IMR-90 (cell line): Measurements from ENCODE around the gene USP9Y. TPM values are rescaled to one million over a fixed set of nuclear protein-coding genes. Genes with fewer than 3 reads are reported as not detected.

Source experiments
- ATAC-seq: fragments of 200-7000 bp; cut with Tn5 transposase; 2 replicates; pipeline ENCODE4 v1.9.1; 2020; ENCODE audit warnings: low read depth, mild to moderate bottlenecking, moderate library complexity
- BruUV-seq: library from RNA; stranded (reverse); fragments of 400-500 nt; replicated peaks from 2 replicates; lab custom pipeline; 2021; lab: Mats Ljungman, UMichigan
- CTCF ChIA-PET: fragments of 300-600 bp; formaldehyde crosslinking; extraction: SDS; loops from one replicate; lab custom pipeline; 2021; ENCODE audit warnings: antibody characterized with exemption; lab: Yijun Ruan, JAX
- POLR2A ChIA-PET: fragments of 300-600 bp; sonication (Branson Sonifier 250); formaldehyde crosslinking; loops from one replicate; lab custom pipeline; 2022; ENCODE audit warnings: antibody characterized with exemption; ENCODE audit not compliant: unreplicated experiment; lab: Charles Lee
- DNase-seq: peaks from one replicate; pipeline ENCODE4 v3.0.0; 2013
- H2AFZ ChIP-seq: replicated peaks from 2 replicates; pipeline ENCODE3; 2013; ENCODE audit warnings: low read length, mild to moderate bottlenecking; ENCODE audit not compliant: poor library complexity
- H2AK5ac ChIP-seq: 2 replicates; pipeline ENCODE4 v1.6.1; 2013; ENCODE audit warnings: low read depth, low read length, inconsistent platforms
- H2AK9ac ChIP-seq: replicated peaks from 2 replicates; pipeline ENCODE3; 2013; ENCODE audit warnings: mild to moderate bottlenecking, low read depth, low read length, moderate library complexity; ENCODE audit not compliant: poor library complexity
- H2BK120ac ChIP-seq: 2 replicates; pipeline ENCODE4 v1.6.1; 2013; ENCODE audit warnings: low read depth, low read length, inconsistent platforms
- H2BK15ac ChIP-seq: 3 replicates; pipeline ENCODE4 v1.6.1; 2013; ENCODE audit warnings: low read depth, low read length, inconsistent platforms
- H2BK20ac ChIP-seq: 2 replicates; pipeline ENCODE4 v1.6.1; 2013; ENCODE audit warnings: low read depth, mild to moderate bottlenecking, inconsistent platforms, low read length, moderate library complexity
- H2BK5ac ChIP-seq: 2 replicates; pipeline ENCODE4 v1.6.1; 2013; ENCODE audit warnings: mild to moderate bottlenecking, low read depth, low read length, inconsistent platforms; ENCODE audit not compliant: poor library complexity, severe bottlenecking
- H3K14ac ChIP-seq: replicated peaks from 2 replicates; pipeline ENCODE4 v1.6.1; 2013; ENCODE audit warnings: low read depth, low read length, inconsistent platforms
- H3K18ac ChIP-seq: 2 replicates; pipeline ENCODE4 v1.6.1; 2013; ENCODE audit warnings: low read depth, low read length, control low read depth
- H3K23ac ChIP-seq: 2 replicates; pipeline ENCODE4 v1.6.1; 2013; ENCODE audit warnings: low read depth, low read length, inconsistent platforms
- H3K27ac ChIP-seq: 2 replicates; pipeline ENCODE4 v1.5.1; 2013; ENCODE audit warnings: mild to moderate bottlenecking, control low read depth, low read length; ENCODE audit not compliant: insufficient read depth
- H3K27me3 ChIP-seq: 2 replicates; pipeline ENCODE4 v1.6.1; 2013; ENCODE audit warnings: low read length; ENCODE audit not compliant: control insufficient read depth, insufficient read depth
- H3K36me3 ChIP-seq: 2 replicates; pipeline ENCODE4 v1.6.1; 2013; ENCODE audit warnings: low read length, mixed read lengths; ENCODE audit not compliant: control insufficient read depth, insufficient read depth
- H3K4ac ChIP-seq: 2 replicates; pipeline ENCODE4 v1.6.1; 2013; ENCODE audit warnings: low read depth, low read length, inconsistent platforms
- H3K4me1 ChIP-seq: 2 replicates; pipeline ENCODE4 v1.6.1; 2013; ENCODE audit warnings: low read length, mixed read lengths; ENCODE audit not compliant: control insufficient read depth, insufficient read depth
- H3K4me2 ChIP-seq: 2 replicates; pipeline ENCODE4 v1.6.1; 2013; ENCODE audit warnings: low read depth, mild to moderate bottlenecking, control low read depth, low read length, moderate library complexity
- H3K4me3 ChIP-seq: 2 replicates; pipeline ENCODE4 v1.5.1; 2013; ENCODE audit warnings: low read depth, mild to moderate bottlenecking, control low read depth, low read length, moderate library complexity; ENCODE audit not compliant: insufficient read depth
- H3K56ac ChIP-seq: 2 replicates; pipeline ENCODE4 v1.6.1; 2013; ENCODE audit warnings: low read length, inconsistent platforms; ENCODE audit not compliant: insufficient read depth; ENCODE audit errors: extremely low read depth
- H3K79me1 ChIP-seq, 2 experiments: 2 replicates each; pipeline ENCODE4 v1.6.1; 2013; ENCODE audit warnings: low read length in 2 of 2, inconsistent platforms in 1 of 2, low read depth in 1 of 2
- H3K9ac ChIP-seq: 2 replicates; pipeline ENCODE4 v1.6.1; 2013; ENCODE audit warnings: low read depth, low read length, control low read depth
- H3K9me1 ChIP-seq: 2 replicates; pipeline ENCODE4 v1.6.1; 2013; ENCODE audit warnings: low read length, inconsistent platforms; ENCODE audit not compliant: insufficient read depth
- H3K9me3 ChIP-seq: 2 replicates; pipeline ENCODE4 v1.6.1; 2013; ENCODE audit warnings: low read length; ENCODE audit not compliant: control insufficient read depth, insufficient read depth
- H4K20me1 ChIP-seq: 2 replicates; pipeline ENCODE4 v1.6.1; 2013; ENCODE audit warnings: low read length, inconsistent platforms; ENCODE audit not compliant: insufficient read depth
- H4K5ac ChIP-seq: 2 replicates; pipeline ENCODE4 v1.6.1; 2013; ENCODE audit warnings: mild to moderate bottlenecking, low read depth, low read length, control low read depth
- H4K8ac ChIP-seq, 2 experiments: 2 replicates each; pipeline ENCODE4 v1.6.1; 2013; ENCODE audit warnings: low read depth in 2 of 2, low read length in 2 of 2, control low read depth in 1 of 2, inconsistent platforms in 1 of 2
- H4K91ac ChIP-seq: 2 replicates; pipeline ENCODE4 v1.6.1; 2013; ENCODE audit warnings: low read depth, low read length, inconsistent platforms; ENCODE audit not compliant: insufficient read depth
- BHLHE40 ChIP-seq: fragments of 150-350 bp; IDR thresholded peaks from 2 replicates; pipeline ENCODE4 v1.6.1; 2016; ENCODE audit warnings: mild to moderate bottlenecking, low read depth, low read length
- CEBPB ChIP-seq: IDR thresholded peaks from 2 replicates; pipeline ENCODE4 v1.6.1; 2012; ENCODE audit warnings: low read depth, low read length, improper control_type of control experiment
- CHD1 ChIP-seq: IDR thresholded peaks from 2 replicates; pipeline ENCODE4 v1.6.1; 2012; ENCODE audit warnings: low read depth, low read length, improper control_type of control experiment
- FOS ChIP-seq: fragments of 150-350 bp; IDR thresholded peaks from 2 replicates; pipeline ENCODE4 v1.6.1; 2016; ENCODE audit warnings: low read depth, low read length
- MAFK ChIP-seq: IDR thresholded peaks from 2 replicates; pipeline ENCODE4 v1.6.1; 2012; ENCODE audit warnings: low read depth, low read length, improper control_type of control experiment
- MAZ ChIP-seq: IDR thresholded peaks from 2 replicates; pipeline ENCODE4 v1.6.1; 2012; ENCODE audit warnings: low read depth, mild to moderate bottlenecking, low read length, improper control_type of control experiment, moderate library complexity, borderline replicate concordance
- MXI1 ChIP-seq: IDR thresholded peaks from 2 replicates; pipeline ENCODE4 v1.6.1; 2012; ENCODE audit warnings: low read depth, mild to moderate bottlenecking, low read length, moderate library complexity, borderline replicate concordance
- NFE2L2 ChIP-seq: fragments of 150-350 bp; IDR thresholded peaks from 2 replicates; pipeline ENCODE4 v1.6.1; 2016; ENCODE audit warnings: low read depth, mild to moderate bottlenecking, low read length
- POLR2A ChIP-seq: IDR thresholded peaks from 2 replicates; pipeline ENCODE4 v1.6.1; 2012; ENCODE audit warnings: mild to moderate bottlenecking, low read depth, low read length
- RAD21 ChIP-seq: IDR thresholded peaks from 2 replicates; pipeline ENCODE4 v1.6.1; 2012; ENCODE audit warnings: low read length, improper control_type of control experiment
- RCOR1 ChIP-seq: IDR thresholded peaks from 2 replicates; pipeline ENCODE4 v1.6.1; 2012; ENCODE audit warnings: mild to moderate bottlenecking, low read length, improper control_type of control experiment; ENCODE audit not compliant: insufficient replicate concordance
- RFX5 ChIP-seq: IDR thresholded peaks from 2 replicates; pipeline ENCODE4 v1.8.0; 2012; ENCODE audit warnings: low read depth, mild to moderate bottlenecking, low read length, moderate library complexity
- SMC3 ChIP-seq: fragments of 150-350 bp; IDR thresholded peaks from 2 replicates; pipeline ENCODE4 v1.6.1; 2016; ENCODE audit warnings: low read depth, mild to moderate bottlenecking, antibody characterized with exemption, low read length, moderate library complexity
- WGBS, 2 experiments: methylation state at CpG; one replicate each; pipeline versions ENCODE4 v1.1.5 to v1.1.7; 2013; ENCODE audit warnings: missing lambda C conversion rate in 2 of 2; ENCODE audit not compliant: insufficient read length in 1 of 2; ENCODE audit errors: extremely low coverage in 2 of 2; 5-methylcytosine and 5-hydroxymethylcytosine counted together
- dilution Hi-C: fragments of 300-500 bp; cut with HindIII; formaldehyde crosslinking; loops from one replicate; pipeline ENCODE4 v1.14.3; 2018; ENCODE audit warnings: low sequenced_read_pairs; ENCODE audit not compliant: unreplicated experiment
- in situ Hi-C: fragments of 300-500 bp; cut with MboI; formaldehyde crosslinking; loops from 3 replicates; pipeline ENCODE4 v1.14.3; 2019; ENCODE audit warnings: low sequenced_read_pairs, inconsistent platforms, mixed read lengths
- intact Hi-C: fragments of 100-400 bp; cut with micrococcal nuclease; formaldehyde crosslinking; loops from 2 replicates; pipeline ENCODE4 v1.10.0; 2022
- polyA plus RNA-seq, 3 experiments: library from polyadenylated mRNA; depleted of rRNA; stranded (reverse); fragments of >200 nt; gene quantifications; 2 replicates each; pipeline ENCODE4 v1.2.3, GENCODE V29; 2012; ENCODE audit warnings: low replicate concordance in 1 of 3
- total RNA-seq: library from RNA; depleted of rRNA; stranded (reverse); fragments of >200 nt; gene quantifications from 2 replicates; pipeline ENCODE4 v1.2.3, GENCODE V29; 2012
- TF ChIP-seq, protein P1 (sequence below): fragments of 150-350 bp; IDR thresholded peaks from 2 replicates; pipeline ENCODE4 v1.6.1; 2017; ENCODE audit warnings: mild to moderate bottlenecking, antibody characterized with exemption, low read length, low read depth
- TF ChIP-seq, protein P2 (sequence below): conservative IDR thresholded peaks from 2 replicates; pipeline ENCODE4 v1.5.1; 2012; ENCODE audit warnings: mild to moderate bottlenecking, low read depth, low read length, improper control_type of control experiment
- TF ChIP-seq, protein P3 (sequence below): fragments of 150-350 bp; IDR thresholded peaks from 2 replicates; pipeline ENCODE4 v1.6.1; 2016; ENCODE audit warnings: low read depth, mild to moderate bottlenecking, low read length, moderate library complexity, borderline replicate concordance

The USP9Y gene
- total and polyA plus RNA-seq, 2 of the 4 experiments (the other 2 are of a cell fraction): not detected

DNA sequence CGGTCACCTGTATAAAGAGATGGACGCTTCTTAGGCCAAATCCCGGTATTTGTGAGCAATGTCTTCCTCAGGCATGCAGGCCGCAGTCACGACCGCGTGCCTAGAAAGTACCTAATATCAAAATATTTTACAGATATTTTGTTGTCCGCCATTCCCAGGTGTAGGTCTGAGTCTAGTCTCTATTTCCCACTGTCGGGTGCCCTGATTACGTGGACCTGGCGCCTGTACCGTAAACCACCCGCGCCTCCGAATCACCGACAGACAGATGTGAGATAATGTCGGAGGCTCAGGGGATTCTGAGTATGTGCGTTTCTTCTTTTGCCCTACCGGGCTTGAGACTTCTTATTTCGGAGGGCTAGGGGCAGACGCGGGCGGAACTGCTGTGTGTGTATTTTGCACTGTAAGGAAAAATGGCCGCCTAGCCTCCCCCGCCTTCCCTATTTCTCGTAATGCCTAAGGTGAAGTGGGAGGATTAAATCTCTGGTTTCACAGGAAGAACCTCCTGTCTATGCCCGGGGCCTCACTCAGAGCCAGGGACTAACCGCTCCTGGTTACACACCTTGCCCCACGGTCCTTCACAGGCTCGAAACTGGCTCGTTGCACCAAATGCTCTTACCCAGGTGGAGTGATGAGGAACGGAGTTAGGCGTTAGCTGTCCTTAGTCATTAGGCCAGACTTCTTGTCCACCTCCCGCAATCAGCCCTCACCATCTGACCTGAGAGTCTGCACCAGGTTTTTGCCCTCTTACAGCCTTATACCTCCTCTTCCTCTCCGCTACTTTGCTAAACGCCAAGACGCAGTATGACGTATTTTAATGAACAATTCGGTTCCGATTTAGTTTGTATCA is 38.1 kb upstream of the USP9Y start:
- no peak overlapping the region for H3K14ac ChIP-seq
- BruUV-seq: no TSS peak
- H2AK9ac ChIP-seq: no peak overlapping the region
- H3K23ac ChIP-seq: no peak overlapping the region
- intact Hi-C loops: no loop called here
- no peak overlapping the region for H2AFZ ChIP-seq
- TF ChIP-seq MAZ (no peak), SMC3 (no peak), BHLHE40 (no peak), NFE2L2 (no peak), CHD1 (no peak), MXI1 (no peak), RCOR1 (no peak), CEBPB (no peak), MAFK (no peak), POLR2A (no peak), FOS (no peak), RAD21 (no peak), RFX5 (no peak)
- TF ChIP-seq, protein P1, sequence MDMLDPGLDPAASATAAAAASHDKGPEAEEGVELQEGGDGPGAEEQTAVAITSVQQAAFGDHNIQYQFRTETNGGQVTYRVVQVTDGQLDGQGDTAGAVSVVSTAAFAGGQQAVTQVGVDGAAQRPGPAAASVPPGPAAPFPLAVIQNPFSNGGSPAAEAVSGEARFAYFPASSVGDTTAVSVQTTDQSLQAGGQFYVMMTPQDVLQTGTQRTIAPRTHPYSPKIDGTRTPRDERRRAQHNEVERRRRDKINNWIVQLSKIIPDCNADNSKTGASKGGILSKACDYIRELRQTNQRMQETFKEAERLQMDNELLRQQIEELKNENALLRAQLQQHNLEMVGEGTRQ: no peak
- TF ChIP-seq, protein P2, sequence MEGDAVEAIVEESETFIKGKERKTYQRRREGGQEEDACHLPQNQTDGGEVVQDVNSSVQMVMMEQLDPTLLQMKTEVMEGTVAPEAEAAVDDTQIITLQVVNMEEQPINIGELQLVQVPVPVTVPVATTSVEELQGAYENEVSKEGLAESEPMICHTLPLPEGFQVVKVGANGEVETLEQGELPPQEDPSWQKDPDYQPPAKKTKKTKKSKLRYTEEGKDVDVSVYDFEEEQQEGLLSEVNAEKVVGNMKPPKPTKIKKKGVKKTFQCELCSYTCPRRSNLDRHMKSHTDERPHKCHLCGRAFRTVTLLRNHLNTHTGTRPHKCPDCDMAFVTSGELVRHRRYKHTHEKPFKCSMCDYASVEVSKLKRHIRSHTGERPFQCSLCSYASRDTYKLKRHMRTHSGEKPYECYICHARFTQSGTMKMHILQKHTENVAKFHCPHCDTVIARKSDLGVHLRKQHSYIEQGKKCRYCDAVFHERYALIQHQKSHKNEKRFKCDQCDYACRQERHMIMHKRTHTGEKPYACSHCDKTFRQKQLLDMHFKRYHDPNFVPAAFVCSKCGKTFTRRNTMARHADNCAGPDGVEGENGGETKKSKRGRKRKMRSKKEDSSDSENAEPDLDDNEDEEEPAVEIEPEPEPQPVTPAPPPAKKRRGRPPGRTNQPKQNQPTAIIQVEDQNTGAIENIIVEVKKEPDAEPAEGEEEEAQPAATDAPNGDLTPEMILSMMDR: no peak
- TF ChIP-seq, protein P3, sequence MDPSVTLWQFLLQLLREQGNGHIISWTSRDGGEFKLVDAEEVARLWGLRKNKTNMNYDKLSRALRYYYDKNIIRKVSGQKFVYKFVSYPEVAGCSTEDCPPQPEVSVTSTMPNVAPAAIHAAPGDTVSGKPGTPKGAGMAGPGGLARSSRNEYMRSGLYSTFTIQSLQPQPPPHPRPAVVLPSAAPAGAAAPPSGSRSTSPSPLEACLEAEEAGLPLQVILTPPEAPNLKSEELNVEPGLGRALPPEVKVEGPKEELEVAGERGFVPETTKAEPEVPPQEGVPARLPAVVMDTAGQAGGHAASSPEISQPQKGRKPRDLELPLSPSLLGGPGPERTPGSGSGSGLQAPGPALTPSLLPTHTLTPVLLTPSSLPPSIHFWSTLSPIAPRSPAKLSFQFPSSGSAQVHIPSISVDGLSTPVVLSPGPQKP: no peak
- H3K27me3 ChIP-seq: no peaks in the 10 kb centered on the region
- CTCF ChIA-PET: no interaction called here
- dilution Hi-C loops: no loop called here
- no peaks in the 10 kb centered on the region for H3K9me3 ChIP-seq
- H3K4me1 ChIP-seq: no peaks in the 10 kb centered on the region
- H2BK120ac ChIP-seq: no peak overlapping the region
- H3K9ac ChIP-seq: no peak overlapping the region
- no peaks in the 10 kb centered on the region for H4K20me1 ChIP-seq
- H3K4me3 ChIP-seq: no peak overlapping the region
- no peak overlapping the region for H3K4me2 ChIP-seq
- no peaks in the 10 kb centered on the region for H3K9me1 ChIP-seq
- no peak overlapping the region for H2BK15ac ChIP-seq
- no peaks in the 10 kb centered on the region for H3K36me3 ChIP-seq
- H3K4ac ChIP-seq: no peak overlapping the region
- H2AK5ac ChIP-seq: no peak overlapping the region
- no peaks in the 10 kb centered on the region for H3K79me1 ChIP-seq
- no peak overlapping the region for H2BK5ac ChIP-seq
- ATAC-seq: no peak
- POLR2A ChIA-PET: no interaction called here
- in situ Hi-C loops: no loop called here
- no peak overlapping the region for H3K18ac ChIP-seq
- H3K56ac ChIP-seq: no peak overlapping the region
- DNase-seq: no peak
- no peak overlapping the region for H2BK20ac ChIP-seq
- H4K8ac ChIP-seq: no peak overlapping the region
- H4K5ac ChIP-seq: no peak overlapping the region
- H3K27ac ChIP-seq: no peak overlapping the region
- H4K91ac ChIP-seq: no peak overlapping the region
- WGBS, 2 experiments: no CpG with 5 or more reads among the region's 40 CpGs
